Parathyroid adenoma (tissue), 2 donors: ENCODE measurements around the gene TEX22.
A peak's percentile ranks its signal among the peaks of the same experiment; 100 is the strongest.

ENCODE experiments used
- H2AFZ ChIP-seq: fragments of 300-600 bp; sonication (generic); one replicate; pipeline ENCODE4 v1.7.0; 2017; ENCODE audit warnings: antibody characterized with exemption, mild to moderate bottlenecking
- H3K27ac ChIP-seq: fragments of 300-600 bp; sonication (generic); one replicate; pipeline ENCODE4 v1.7.0; 2017
- H3K27me3 ChIP-seq: fragments of 300-600 bp; sonication (generic); one replicate; pipeline ENCODE4 v1.7.0; 2017; ENCODE audit warnings: low read length; ENCODE audit not compliant: control insufficient read depth, insufficient read depth
- H3K36me3 ChIP-seq: fragments of 300-600 bp; sonication (generic); one replicate; pipeline ENCODE4 v1.7.0; 2017; ENCODE audit warnings: low read length; ENCODE audit not compliant: control insufficient read depth, insufficient read depth
- H3K4me1 ChIP-seq: fragments of 300-600 bp; sonication (generic); one replicate; pipeline ENCODE4 v1.7.0; 2017; ENCODE audit warnings: control low read depth
- H3K4me2 ChIP-seq: fragments of 300-600 bp; sonication (generic); one replicate; pipeline ENCODE4 v1.7.0; 2017; ENCODE audit warnings: low read length
- H3K4me3 ChIP-seq: fragments of 300-600 bp; sonication (generic); one replicate; pipeline ENCODE4 v1.7.0; 2017; ENCODE audit warnings: low read depth, low read length
- H3K79me2 ChIP-seq: fragments of 300-600 bp; sonication (generic); one replicate; pipeline ENCODE4 v1.7.0; 2017; ENCODE audit warnings: control low read depth
- H3K9ac ChIP-seq: fragments of 300-600 bp; sonication (generic); one replicate; pipeline ENCODE4 v1.7.0; 2017; ENCODE audit warnings: mild to moderate bottlenecking
- H3K9me3 ChIP-seq: fragments of 300-600 bp; sonication (generic); one replicate; pipeline ENCODE4 v1.7.0; 2017; ENCODE audit warnings: low read length; ENCODE audit not compliant: control insufficient read depth
- CTCF ChIP-seq: fragments of 300-600 bp; sonication (generic); IDR thresholded peaks from one replicate; pipeline ENCODE4 v1.7.0; 2017; ENCODE audit warnings: antibody characterized with exemption, mild to moderate bottlenecking
- donor health status: primary hyperparathyroidism.

Gene TEX22

GRCh38 chr14:105422695-105423487 lies 24.6 kb downstream of the TEX22 start:
- TF ChIP-seq CTCF = no peak
- no peak overlapping the region for H3K9ac ChIP-seq
- H3K27me3 ChIP-seq = no peaks in the 10 kb centered on the region
- H3K4me3 ChIP-seq = no peak overlapping the region
- no peaks in the 10 kb centered on the region for H3K36me3 ChIP-seq
- peak overlapping the region; percentile 0 for H3K4me2 ChIP-seq
- peaks cover 14% of the 10 kb centered on the region for H3K4me1 ChIP-seq
- no peak overlapping the region for H3K27ac ChIP-seq
- H3K79me2 ChIP-seq = peaks cover 12% of the 10 kb centered on the region
- H2AFZ ChIP-seq = no peak overlapping the region
- H3K9me3 ChIP-seq = no peaks in the 10 kb centered on the region

GRCh38 chr14:105423488-105424195 lies 25.3 kb downstream of the TEX22 start:
- no peaks in the 10 kb centered on the region for H3K9me3 ChIP-seq
- H3K9ac ChIP-seq = no peak overlapping the region
- peaks cover 14% of the 10 kb centered on the region for H3K4me1 ChIP-seq
- no peak overlapping the region for H3K4me2 ChIP-seq
- no peak overlapping the region for H2AFZ ChIP-seq
- H3K79me2 ChIP-seq = peaks cover 12% of the 10 kb centered on the region
- TF ChIP-seq CTCF = no peak
- no peak overlapping the region for H3K4me3 ChIP-seq
- no peaks in the 10 kb centered on the region for H3K36me3 ChIP-seq
- H3K27ac ChIP-seq = no peak overlapping the region
- no peaks in the 10 kb centered on the region for H3K27me3 ChIP-seq

GRCh38 chr14:105424861-105425260 lies 26.5 kb downstream of the TEX22 start:
- H2AFZ ChIP-seq = no peak overlapping the region
- H3K27ac ChIP-seq = no peak overlapping the region
- H3K36me3 ChIP-seq = no peaks in the 10 kb centered on the region
- H3K9me3 ChIP-seq = no peaks in the 10 kb centered on the region
- no peak overlapping the region for H3K4me3 ChIP-seq
- peaks cover 12% of the 10 kb centered on the region for H3K79me2 ChIP-seq
- H3K9ac ChIP-seq = no peak overlapping the region
- H3K4me2 ChIP-seq = no peak overlapping the region
- no peak for TF ChIP-seq CTCF
- peaks cover 9% of the 10 kb centered on the region for H3K4me1 ChIP-seq
- no peaks in the 10 kb centered on the region for H3K27me3 ChIP-seq

GRCh38 chr14:105425823-105426247 lies 27.5 kb downstream of the TEX22 start:
- no peaks in the 10 kb centered on the region for H3K27me3 ChIP-seq
- H2AFZ ChIP-seq = no peak overlapping the region
- H3K79me2 ChIP-seq = peaks cover 8% of the 10 kb centered on the region
- H3K4me1 ChIP-seq = peaks cover 9% of the 10 kb centered on the region
- H3K9ac ChIP-seq = no peak overlapping the region
- H3K9me3 ChIP-seq = no peaks in the 10 kb centered on the region
- H3K36me3 ChIP-seq = no peaks in the 10 kb centered on the region
- no peak overlapping the region for H3K27ac ChIP-seq
- H3K4me2 ChIP-seq = no peak overlapping the region
- no peak for TF ChIP-seq CTCF
- no peak overlapping the region for H3K4me3 ChIP-seq
